Epithelial cell of proximal tubule (primary cell): ENCODE results near the gene MAP3K20. TPM values are rescaled to one million over a fixed set of nuclear protein-coding genes. Genes with fewer than 3 reads are reported as not detected.
"Not testable (repeated sequence)": the region's sequence is repeated elsewhere in the genome, so short reads cannot be mapped to it uniquely, and the experiment has no call there.

Experiments used
- DNase-seq: peaks from one replicate; pipeline ENCODE4 v3.0.0-alpha.2; 2011; ENCODE audit warnings: low read depth
- H3K4me3 ChIP-seq: 2 replicates; pipeline ENCODE4 v1.5.1; 2011; ENCODE audit warnings: low read depth, mild to moderate bottlenecking, low read length
- total RNA-seq: library from RNA; depleted of rRNA; stranded (reverse); fragments of >200 nt; gene quantifications from 2 replicates; pipeline ENCODE4 v1.2.3, GENCODE V29; 2015
- TF ChIP-seq, protein P1 (sequence below): conservative IDR thresholded peaks from 2 replicates; pipeline ENCODE4 v1.5.1; 2012; ENCODE audit warnings: low read depth, mild to moderate bottlenecking, low read length

MAP3K20 gene
- total RNA-seq, 1 donor from 2014 or later, result 19.4 TPM

DNA sequence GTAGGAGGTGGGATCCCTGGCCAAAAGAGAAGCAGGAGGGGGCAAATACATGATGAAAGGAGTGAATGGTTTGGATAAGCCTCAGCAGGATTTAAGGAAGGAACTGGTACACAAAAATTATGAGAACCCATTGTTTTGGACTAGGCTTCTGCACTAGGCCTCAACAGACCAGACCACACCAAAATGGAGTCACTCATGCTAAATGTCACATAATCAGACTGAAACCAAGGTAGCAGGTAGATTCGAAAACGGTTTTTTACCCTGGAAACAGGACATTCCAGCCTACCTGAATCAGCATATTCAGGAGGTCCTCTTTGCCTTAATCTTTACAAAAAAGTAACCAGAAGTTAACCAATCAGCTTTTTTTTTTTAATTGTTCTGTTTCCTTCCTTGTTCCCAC is 229.7 kb downstream of the MAP3K20 start:
- H3K4me3 ChIP-seq, result no peak overlapping the region
- TF ChIP-seq, protein P1, sequence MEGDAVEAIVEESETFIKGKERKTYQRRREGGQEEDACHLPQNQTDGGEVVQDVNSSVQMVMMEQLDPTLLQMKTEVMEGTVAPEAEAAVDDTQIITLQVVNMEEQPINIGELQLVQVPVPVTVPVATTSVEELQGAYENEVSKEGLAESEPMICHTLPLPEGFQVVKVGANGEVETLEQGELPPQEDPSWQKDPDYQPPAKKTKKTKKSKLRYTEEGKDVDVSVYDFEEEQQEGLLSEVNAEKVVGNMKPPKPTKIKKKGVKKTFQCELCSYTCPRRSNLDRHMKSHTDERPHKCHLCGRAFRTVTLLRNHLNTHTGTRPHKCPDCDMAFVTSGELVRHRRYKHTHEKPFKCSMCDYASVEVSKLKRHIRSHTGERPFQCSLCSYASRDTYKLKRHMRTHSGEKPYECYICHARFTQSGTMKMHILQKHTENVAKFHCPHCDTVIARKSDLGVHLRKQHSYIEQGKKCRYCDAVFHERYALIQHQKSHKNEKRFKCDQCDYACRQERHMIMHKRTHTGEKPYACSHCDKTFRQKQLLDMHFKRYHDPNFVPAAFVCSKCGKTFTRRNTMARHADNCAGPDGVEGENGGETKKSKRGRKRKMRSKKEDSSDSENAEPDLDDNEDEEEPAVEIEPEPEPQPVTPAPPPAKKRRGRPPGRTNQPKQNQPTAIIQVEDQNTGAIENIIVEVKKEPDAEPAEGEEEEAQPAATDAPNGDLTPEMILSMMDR, result no peak
- DNase-seq, result no peak

DNA sequence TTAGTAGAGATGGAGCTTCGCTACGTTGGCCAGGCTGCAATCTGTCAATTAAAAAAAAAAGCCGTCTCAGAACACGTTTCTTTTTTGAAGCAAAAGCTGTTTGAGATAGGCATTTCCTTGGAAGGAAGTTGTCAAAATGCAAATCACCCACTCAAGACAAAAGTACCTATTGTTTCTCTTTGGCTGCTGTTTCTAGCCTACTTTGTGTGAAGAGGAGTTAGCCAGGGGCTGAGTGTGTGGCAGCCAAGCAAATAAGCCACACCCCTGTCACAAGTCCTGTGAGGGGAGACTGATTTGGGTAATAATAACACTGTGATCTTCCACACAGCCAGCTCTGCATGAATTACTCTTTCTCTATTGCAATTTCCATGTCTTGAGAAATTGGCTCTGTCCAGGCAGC is 231.6 kb downstream of the MAP3K20 start:
- H3K4me3 ChIP-seq, result no peak overlapping the region
- TF ChIP-seq, protein P1, result no peak
- no peak for DNase-seq

DNA sequence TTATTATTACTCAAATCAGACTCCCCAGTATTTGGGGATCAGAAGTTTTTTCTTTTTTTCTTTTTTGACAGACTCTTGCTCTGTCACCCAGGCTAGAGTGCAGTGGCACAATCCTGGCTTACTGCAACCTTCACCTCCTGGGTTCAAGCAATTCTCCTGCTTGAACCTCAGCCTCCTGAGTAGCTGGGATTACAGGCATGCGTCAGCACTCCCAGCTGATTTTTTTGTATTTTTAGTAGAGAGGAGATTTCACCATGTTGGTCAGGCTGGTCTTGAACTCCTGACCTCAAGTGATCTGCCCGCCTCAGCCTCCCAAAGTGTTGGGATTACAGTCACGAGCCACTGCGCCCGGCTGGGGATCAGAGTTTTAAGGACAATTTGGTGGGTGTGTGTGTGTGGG is 233.7 kb downstream of the MAP3K20 start:
- not testable (repeated sequence) for DNase-seq, H3K4me3 ChIP-seq

DNA sequence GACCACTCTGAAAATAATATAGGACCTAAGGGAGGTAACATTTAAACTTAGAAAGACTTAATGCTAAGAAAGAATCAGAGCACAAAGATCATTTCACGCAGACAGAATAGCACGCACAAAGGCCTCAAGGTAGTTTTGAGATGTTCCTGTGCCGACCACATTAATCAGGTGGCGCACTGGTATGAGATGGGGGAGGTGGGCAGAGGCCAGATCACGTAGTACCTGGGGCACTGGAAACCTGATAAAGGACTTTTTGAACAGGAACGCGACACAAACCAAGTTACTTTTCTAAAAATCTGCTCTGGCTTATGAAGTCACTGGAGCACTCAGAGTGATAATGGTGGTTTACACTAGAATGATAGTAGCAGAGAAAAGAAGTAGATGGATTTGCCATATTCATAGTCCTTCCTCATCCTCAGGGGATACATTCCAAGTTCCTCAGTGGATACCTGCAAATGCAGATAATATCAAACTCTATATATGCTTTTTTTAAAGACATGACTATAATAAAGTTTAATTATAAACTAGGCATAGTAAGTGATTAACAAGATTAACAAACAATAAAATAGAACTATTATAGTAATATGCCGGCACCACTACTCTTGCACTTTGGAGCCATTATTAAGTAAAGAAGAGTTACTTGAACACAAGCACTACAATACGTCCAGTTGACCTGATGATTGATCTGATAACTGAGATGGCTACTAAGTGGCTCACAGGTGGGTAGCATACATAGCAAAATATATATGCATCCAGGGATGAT is 236.4 kb downstream of the MAP3K20 start:
- TF ChIP-seq, protein P1, result no peak
- no peak for DNase-seq
- H3K4me3 ChIP-seq, result no peak overlapping the region
